Left renal cortex interstitium (tissue), 4 donors: ENCODE results near the gene HNF1B. TPM values are rescaled to one million over a fixed set of nuclear protein-coding genes. Genes with fewer than 3 reads are reported as not detected.

Source experiments
- DNase-seq, 4 donors: peaks; one replicate each; pipeline ENCODE4 v3.0.0-alpha.2; 2013; ENCODE audit warnings: low read depth in 4 of 4, low spot score in 2 of 4, missing footprints in 1 of 4
- polyA plus RNA-seq, 4 donors: library from polyadenylated mRNA; unstranded; fragments of 120-200 nt; gene quantifications; one replicate each; pipeline ENCODE4 v1.2.1, GENCODE V29; 2013; ENCODE audit not compliant: insufficient read length in 4 of 4

The HNF1B gene
- polyA plus RNA-seq, 4 donors = 100 to 128 (median 113) TPM

GRCh38 chr17:37761961-37762360 is 17.1 kb upstream of the HNF1B start:
- no peak for DNase-seq

- no peak for DNase-seq
Measured at GRCh38 chr17:37761059-37761458, 16.2 kb upstream of the HNF1B start.

GRCh38 chr17:37759014-37759637 is 14.3 kb upstream of the HNF1B start:
- no peak for DNase-seq

- DNase-seq = no peak
Measured at GRCh38 chr17:37756051-37756450, 11.2 kb upstream of the HNF1B start.

DNA sequence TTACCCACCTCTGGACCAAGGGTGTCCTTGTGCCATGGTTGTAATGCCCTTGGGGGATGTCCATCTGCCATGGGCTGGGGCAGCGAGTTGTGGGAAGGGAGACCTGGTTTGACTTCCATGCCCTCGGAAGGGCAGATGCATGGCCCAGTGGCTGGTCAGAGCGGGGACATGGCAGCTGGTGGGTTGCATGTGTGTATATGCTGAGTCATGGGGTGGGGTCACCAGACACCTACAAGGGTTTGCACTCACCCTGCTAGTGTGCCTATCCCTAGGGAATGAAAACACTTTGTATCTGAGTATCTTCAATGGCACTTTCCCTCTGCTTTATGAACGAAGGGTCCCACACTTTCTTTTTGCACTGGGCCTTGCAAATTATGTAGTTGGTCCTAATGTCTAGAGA is 10.6 kb upstream of the HNF1B start:
- DNase-seq = no peak

GRCh38 chr17:37754363-37754762 is 9.5 kb upstream of the HNF1B start:
- no peak for DNase-seq

DNA sequence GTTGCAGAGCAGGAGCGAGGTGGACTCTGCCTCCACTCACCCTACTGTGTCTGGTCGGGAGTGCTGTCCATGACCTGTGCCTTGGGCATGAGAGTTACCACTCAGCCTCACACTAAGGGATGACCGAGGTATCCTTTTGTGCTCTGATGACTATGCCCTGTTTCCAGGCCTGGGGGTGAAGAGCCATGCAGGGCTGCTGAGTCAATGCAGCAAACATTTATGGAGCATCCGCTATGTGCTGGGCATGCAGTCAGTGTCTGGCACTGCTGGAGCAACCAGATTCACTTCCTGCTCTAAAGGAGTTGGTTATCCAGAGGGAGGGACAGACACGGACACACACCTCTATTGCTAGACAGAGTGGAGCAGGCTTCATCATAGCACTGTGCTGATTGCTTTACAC is 7.6 kb upstream of the HNF1B start:
- no peak for DNase-seq

- no peak for DNase-seq
Measured at GRCh38 chr17:37750768-37751475, 6.1 kb upstream of the HNF1B start.

- no peak for DNase-seq
Measured at GRCh38 chr17:37750292-37750691, 5.4 kb upstream of the HNF1B start.

- no peak for DNase-seq
Measured at GRCh38 chr17:37747222-37747621, 2.4 kb upstream of the HNF1B start.

GRCh38 chr17:37746617-37747016 is 1.8 kb upstream of the HNF1B start:
- DNase-seq = no peak

- no peak for DNase-seq
Measured at GRCh38 chr17:37745801-37746426, 1.1 kb upstream of the HNF1B start.

DNA sequence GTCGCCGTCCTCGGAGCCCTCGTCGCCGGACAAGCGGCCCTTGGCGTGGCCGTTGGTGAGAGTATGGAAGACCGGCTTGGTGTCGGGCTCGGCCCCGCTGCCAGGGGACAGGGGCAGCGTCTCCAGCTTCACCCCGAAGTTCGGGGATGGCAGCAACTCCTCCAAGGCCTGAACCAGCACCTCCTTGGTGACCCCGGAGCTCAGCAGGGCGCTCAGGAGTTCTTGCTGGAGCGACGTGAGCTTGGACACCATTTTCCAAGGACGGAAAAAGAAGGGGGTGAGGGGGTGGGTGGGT is 279 bp downstream of the HNF1B start:
- DNase-seq = no peak

GRCh38 chr17:37743875-37744632 is 805 bp downstream of the HNF1B start:
- no peak for DNase-seq

GRCh38 chr17:37743612-37743874 is 1.3 kb downstream of the HNF1B start:
- no peak for DNase-seq

GRCh38 chr17:37742762-37743611 is 1.9 kb downstream of the HNF1B start:
- DNase-seq = no peak

- DNase-seq = no peak
Measured at GRCh38 chr17:37742116-37742761, 2.6 kb downstream of the HNF1B start.

DNA sequence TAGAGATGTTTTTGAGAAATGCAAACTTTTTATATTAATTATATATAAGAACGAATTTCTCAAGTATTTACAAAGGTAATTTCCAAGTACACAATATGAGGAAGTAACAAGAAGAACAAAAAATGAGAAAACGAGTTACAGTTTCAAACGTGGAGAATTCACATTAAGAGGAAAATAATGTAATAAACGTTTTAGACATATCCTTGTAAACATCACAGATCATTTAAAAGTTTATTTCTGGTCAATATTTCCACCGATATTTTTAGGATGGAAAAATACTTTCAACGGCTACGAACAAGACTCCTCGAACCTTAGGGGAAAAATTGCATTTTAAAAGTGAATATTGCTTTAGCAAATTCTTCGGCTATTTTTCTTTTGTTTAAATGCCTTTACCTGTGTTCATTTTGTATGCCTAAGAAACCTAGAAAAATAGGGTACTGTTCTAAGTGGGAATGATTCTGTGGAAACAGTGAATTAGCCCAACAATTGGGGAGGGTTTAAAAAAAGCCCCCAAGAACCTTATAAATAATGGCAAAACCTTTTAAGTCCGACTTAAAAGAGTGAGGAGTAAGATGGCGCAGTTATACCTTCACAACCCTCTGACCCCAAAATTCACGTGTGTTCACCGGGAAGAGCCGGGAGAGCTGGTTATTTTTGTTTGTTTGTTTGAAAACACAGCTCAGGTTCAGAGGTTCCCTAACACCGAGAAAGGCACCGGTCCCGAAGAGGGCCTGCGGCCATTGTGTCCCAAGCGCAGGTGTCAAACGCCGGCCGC is 3.3 kb downstream of the HNF1B start:
- DNase-seq = no peak

GRCh38 chr17:37740915-37741314 is 3.9 kb downstream of the HNF1B start:
- no peak for DNase-seq

- DNase-seq = no peak
Measured at GRCh38 chr17:37737971-37738370, 6.9 kb downstream of the HNF1B start.
